Activated T-cell treated with anti-CD3 and anti-CD28 coated beads, Interleukin-2, amount 50 U/mL, for 4 hours (primary cell): ENCODE data around the gene HADHA. TPM values are rescaled to one million over a fixed set of nuclear protein-coding genes. Genes with fewer than 3 reads are reported as not detected.
A peak's percentile ranks its signal among the peaks of the same experiment; 100 is the strongest.
"Not testable (repeated sequence)": the region's sequence is repeated elsewhere in the genome, so short reads cannot be mapped to it uniquely, and the experiment has no call there.

Source experiments
- ATAC-seq, 2 donors: fragments of 200-7000 bp; cut with Tn5 transposase; one replicate each; pipeline ENCODE4 v1.10.0; 2021
- DNase-seq: peaks from one replicate; pipeline ENCODE4 v3.0.0-alpha.2; 2020
- H3K27me3 Mint-ChIP-seq: one replicate; pipeline ENCODE4 v1.8.0; 2021; ENCODE audit warnings: low read depth, mixed read lengths
- H3K36me3 Mint-ChIP-seq: one replicate; pipeline ENCODE4 v1.8.0; 2022; ENCODE audit warnings: mixed read lengths; ENCODE audit not compliant: insufficient read depth
- H3K4me1 Mint-ChIP-seq: one replicate; pipeline ENCODE4 v1.8.0; 2021; ENCODE audit warnings: low read depth, mixed read lengths
- H3K4me3 Mint-ChIP-seq: one replicate; pipeline ENCODE4 v1.8.0; 2021; ENCODE audit warnings: mild to moderate bottlenecking, moderate library complexity, mixed read lengths
- H3K9me3 Mint-ChIP-seq: one replicate; pipeline ENCODE4 v1.8.0; 2021; ENCODE audit warnings: mixed read lengths
- total RNA-seq, 3 donors: library from RNA; stranded (reverse); gene quantifications; one replicate each; pipeline ENCODE4 v1.2.1, GENCODE V29; 2021

The HADHA gene
- total RNA-seq, 3 donors from 2014 or later, result 85.9 to 94.9 (median 87.7) TPM

- Mint-ChIP-seq H3K9me3 (no peaks in the 10 kb centered on the region), H3K36me3 (no peaks in the 10 kb centered on the region), H3K27me3 (peaks cover 17% of the 10 kb centered on the region), H3K4me3 (no peak overlapping the region), H3K4me1 (peaks cover 9% of the 10 kb centered on the region)
- no peak for DNase-seq
- no peak for ATAC-seq
Measured at GRCh38 chr2:26169226-26169625, 75.2 kb downstream of the HADHA start.

GRCh38 chr2:26168785-26169184, 75.6 kb downstream of the HADHA start:
- Mint-ChIP-seq H3K36me3 (no peaks in the 10 kb centered on the region), H3K4me1 (peaks cover 9% of the 10 kb centered on the region), H3K9me3 (no peaks in the 10 kb centered on the region), H3K4me3 (no peak overlapping the region), H3K27me3 (peaks cover 16% of the 10 kb centered on the region)
- DNase-seq (no peak), ATAC-seq (no peak)

GRCh38 chr2:26166541-26166940, 77.9 kb downstream of the HADHA start:
- H3K9me3 Mint-ChIP-seq, H3K4me1 Mint-ChIP-seq, H3K36me3 Mint-ChIP-seq, ATAC-seq, DNase-seq, H3K27me3 Mint-ChIP-seq, H3K4me3 Mint-ChIP-seq: not testable (repeated sequence)

DNA sequence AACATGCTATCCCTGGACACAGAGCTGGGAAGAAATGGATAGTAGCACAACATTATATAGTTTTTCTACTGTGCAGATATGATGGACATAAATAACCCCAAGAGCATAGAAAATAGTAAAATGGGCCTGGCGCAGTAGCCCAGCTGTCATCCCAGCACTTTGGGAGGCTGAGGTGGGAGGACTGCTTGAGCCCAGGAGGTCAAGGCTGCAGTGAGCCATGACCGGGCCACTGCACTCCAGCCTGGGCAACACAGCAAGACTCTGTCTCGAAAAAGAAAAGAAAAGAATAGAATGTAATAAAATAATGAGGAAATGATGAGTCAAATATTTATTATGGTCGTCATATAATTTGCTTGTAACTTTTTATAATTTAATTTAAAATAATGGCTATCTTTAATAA, 79.0 kb downstream of the HADHA start:
- Mint-ChIP-seq H3K4me3 (no peak overlapping the region), H3K27me3 (no peaks in the 10 kb centered on the region), H3K4me1 (no peaks in the 10 kb centered on the region), H3K9me3 (no peaks in the 10 kb centered on the region), H3K36me3 (no peaks in the 10 kb centered on the region)
- DNase-seq (no peak), ATAC-seq (no peak)

GRCh38 chr2:26164641-26165211, 79.7 kb downstream of the HADHA start:
- Mint-ChIP-seq H3K4me3 (no peak overlapping the region), H3K9me3 (no peaks in the 10 kb centered on the region), H3K27me3 (no peaks in the 10 kb centered on the region), H3K4me1 (no peaks in the 10 kb centered on the region), H3K36me3 (no peaks in the 10 kb centered on the region)
- no peak for DNase-seq
- ATAC-seq, result no peak

DNA sequence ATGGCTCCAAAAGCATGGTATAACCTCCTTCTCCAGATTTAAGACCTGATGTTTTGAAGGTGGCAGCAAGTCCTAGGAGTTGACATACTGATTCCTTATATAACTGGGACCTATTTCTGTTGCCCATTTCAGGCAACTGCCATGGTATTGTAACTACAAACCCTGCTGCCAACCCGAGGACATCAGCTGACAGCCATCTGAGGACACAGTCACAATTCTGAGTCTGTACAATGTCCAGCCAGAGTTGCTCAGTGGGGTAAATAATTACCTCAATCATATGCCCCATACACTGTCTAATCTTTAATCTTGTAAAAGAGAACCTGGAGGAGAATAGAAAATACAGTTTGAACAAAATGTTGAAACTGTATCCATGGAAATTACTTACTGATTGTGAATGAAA, 80.2 kb downstream of the HADHA start:
- H3K27me3 Mint-ChIP-seq, result no peaks in the 10 kb centered on the region
- no peaks in the 10 kb centered on the region for H3K4me1 Mint-ChIP-seq
- DNase-seq (no peak), ATAC-seq (no peak)
- H3K36me3 Mint-ChIP-seq, result no peaks in the 10 kb centered on the region
- H3K4me3 Mint-ChIP-seq, result no peak overlapping the region
- no peaks in the 10 kb centered on the region for H3K9me3 Mint-ChIP-seq

- ATAC-seq (no peak), DNase-seq (no peak)
- Mint-ChIP-seq H3K4me3 (no peak overlapping the region), H3K36me3 (no peaks in the 10 kb centered on the region), H3K4me1 (no peaks in the 10 kb centered on the region), H3K27me3 (no peaks in the 10 kb centered on the region), H3K9me3 (no peaks in the 10 kb centered on the region)
Measured at GRCh38 chr2:26162963-26163362, 81.5 kb downstream of the HADHA start.

GRCh38 chr2:26161926-26162325, 82.5 kb downstream of the HADHA start:
- no peaks in the 10 kb centered on the region for H3K4me1 Mint-ChIP-seq
- H3K4me3 Mint-ChIP-seq, result no peak overlapping the region
- H3K36me3 Mint-ChIP-seq, result no peaks in the 10 kb centered on the region
- ATAC-seq (no peak), DNase-seq (no peak)
- H3K9me3 Mint-ChIP-seq, result no peaks in the 10 kb centered on the region
- H3K27me3 Mint-ChIP-seq, result no peaks in the 10 kb centered on the region

- Mint-ChIP-seq H3K4me3 (no peak overlapping the region), H3K4me1 (no peaks in the 10 kb centered on the region), H3K36me3 (no peaks in the 10 kb centered on the region), H3K27me3 (no peaks in the 10 kb centered on the region), H3K9me3 (no peaks in the 10 kb centered on the region)
- ATAC-seq (no peak), DNase-seq (no peak)
Measured at GRCh38 chr2:26157580-26157979, 86.9 kb downstream of the HADHA start.

GRCh38 chr2:26150243-26150642, 94.2 kb downstream of the HADHA start:
- no peaks in the 10 kb centered on the region for H3K9me3 Mint-ChIP-seq
- DNase-seq, result no peak
- H3K4me1 Mint-ChIP-seq, result peaks cover under 1% of the 10 kb centered on the region
- no peak overlapping the region for H3K4me3 Mint-ChIP-seq
- peaks cover 27% of the 10 kb centered on the region for H3K27me3 Mint-ChIP-seq
- no peak for ATAC-seq
- no peaks in the 10 kb centered on the region for H3K36me3 Mint-ChIP-seq

DNA sequence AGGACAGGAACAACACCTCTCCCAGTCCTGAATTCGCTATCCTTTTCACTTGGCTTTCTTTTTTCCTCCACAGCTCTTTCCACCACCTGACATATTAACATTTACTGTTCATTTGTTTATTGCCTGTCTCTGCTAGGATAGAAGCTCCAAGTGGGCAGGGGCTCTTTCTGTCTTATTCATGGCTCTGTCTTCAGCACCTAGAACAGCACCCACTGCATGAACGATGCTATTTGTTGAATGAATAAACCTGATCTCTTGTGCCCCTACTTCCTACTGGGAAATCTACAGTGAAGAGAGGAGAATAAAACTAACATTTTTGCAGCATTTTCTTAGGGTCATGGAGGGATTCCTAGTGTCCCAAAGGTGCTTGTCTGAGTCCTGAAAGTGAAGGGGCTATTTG, 95.9 kb downstream of the HADHA start:
- Mint-ChIP-seq H3K27me3 (peaks cover 27% of the 10 kb centered on the region), H3K9me3 (no peaks in the 10 kb centered on the region), H3K36me3 (no peaks in the 10 kb centered on the region), H3K4me1 (peaks cover 2% of the 10 kb centered on the region), H3K4me3 (no peak overlapping the region)
- no peak for DNase-seq
- ATAC-seq, result no peak

DNA sequence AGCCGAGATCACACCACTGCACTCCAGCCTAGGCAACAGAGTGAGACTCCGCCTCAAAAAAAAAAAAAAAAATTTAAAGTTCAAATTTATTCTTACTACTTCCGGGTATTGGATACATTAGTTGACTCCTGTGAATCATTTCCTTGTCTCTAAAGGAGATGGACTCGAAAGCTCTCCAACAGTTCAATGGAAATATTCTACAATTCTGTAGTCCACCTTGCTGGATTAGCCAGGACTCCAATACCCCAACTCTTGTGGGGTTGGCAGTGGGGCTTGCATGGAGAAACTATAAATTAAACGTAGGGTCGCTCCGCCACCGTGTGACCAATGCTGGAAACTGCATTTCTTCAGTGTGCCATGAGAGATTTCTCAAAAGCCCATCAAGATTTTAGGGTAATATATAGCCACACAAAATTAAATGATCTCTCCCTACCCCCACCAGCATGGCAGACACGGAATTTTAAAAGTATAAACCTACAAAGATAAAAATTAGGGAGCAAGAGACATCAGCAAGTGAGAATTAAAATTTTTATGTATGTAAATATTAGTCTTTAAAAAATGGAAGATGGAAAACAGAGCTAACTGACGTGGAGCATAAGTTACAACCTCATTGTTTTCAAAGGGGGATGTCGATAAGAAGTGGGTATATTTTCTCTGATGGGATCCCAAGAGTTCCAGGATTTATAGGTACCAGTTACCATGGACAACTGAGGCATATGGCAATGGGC, 99.3 kb downstream of the HADHA start:
- H3K27me3 Mint-ChIP-seq, result peaks cover 16% of the 10 kb centered on the region
- H3K36me3 Mint-ChIP-seq, result peaks cover 4% of the 10 kb centered on the region
- no peaks in the 10 kb centered on the region for H3K9me3 Mint-ChIP-seq
- peak; percentile 48 to 70 for ATAC-seq
- DNase-seq, result peak; percentile 52
- H3K4me3 Mint-ChIP-seq, result no peak overlapping the region
- H3K4me1 Mint-ChIP-seq, result peaks cover 2% of the 10 kb centered on the region

- H3K27me3 Mint-ChIP-seq, result peaks cover 7% of the 10 kb centered on the region
- peaks cover 4% of the 10 kb centered on the region for H3K36me3 Mint-ChIP-seq
- DNase-seq, result no peak
- H3K4me1 Mint-ChIP-seq, result peaks cover 2% of the 10 kb centered on the region
- no peaks in the 10 kb centered on the region for H3K9me3 Mint-ChIP-seq
- no peak overlapping the region for H3K4me3 Mint-ChIP-seq
- ATAC-seq, result no peak
Measured at GRCh38 chr2:26144031-26144430, 100.4 kb downstream of the HADHA start.

DNA sequence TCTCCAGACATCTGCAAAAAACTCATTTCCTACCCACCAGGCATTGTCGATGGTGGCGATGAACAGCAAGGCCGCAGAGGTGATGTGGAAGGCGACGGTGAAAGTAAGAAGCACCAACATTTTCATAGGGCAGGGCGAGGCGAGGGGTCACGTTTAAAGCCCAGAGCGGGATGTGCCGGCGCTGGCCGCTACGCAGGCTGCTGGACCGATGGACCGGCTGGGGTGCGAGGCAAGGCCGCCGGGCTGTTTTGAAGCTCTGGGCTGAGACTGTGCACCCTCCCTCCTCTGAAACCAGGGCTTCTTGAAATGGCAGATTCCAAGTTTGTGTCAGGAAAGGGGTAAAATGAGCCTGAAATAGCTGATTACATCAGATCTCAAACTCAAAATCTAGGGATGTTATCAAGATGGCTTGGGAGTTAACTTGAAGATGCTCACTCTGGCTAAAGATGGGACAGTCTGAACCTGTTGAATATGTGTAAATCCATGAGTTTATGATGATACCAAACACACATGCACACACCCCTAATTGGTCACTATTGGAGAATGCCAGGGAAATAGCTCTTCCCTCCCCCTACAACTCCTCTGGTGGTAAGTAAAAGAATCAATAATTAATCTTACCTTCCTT, 103.2 kb downstream of the HADHA start:
- no peak for DNase-seq
- no peak overlapping the region for H3K4me3 Mint-ChIP-seq
- ATAC-seq, result no peak
- no peaks in the 10 kb centered on the region for H3K9me3 Mint-ChIP-seq
- peaks cover 2% of the 10 kb centered on the region for H3K4me1 Mint-ChIP-seq
- peaks cover 5% of the 10 kb centered on the region for H3K36me3 Mint-ChIP-seq
- H3K27me3 Mint-ChIP-seq, result no peaks in the 10 kb centered on the region
